Measurements from ENCODE around the gene TIGD7. TPM values are rescaled to one million over a fixed set of nuclear protein-coding genes. Genes with fewer than 3 reads are reported as not detected.

The TIGD7 gene
- polyA plus RNA-seq, 1 experiment: 2.0 TPM

DNA sequence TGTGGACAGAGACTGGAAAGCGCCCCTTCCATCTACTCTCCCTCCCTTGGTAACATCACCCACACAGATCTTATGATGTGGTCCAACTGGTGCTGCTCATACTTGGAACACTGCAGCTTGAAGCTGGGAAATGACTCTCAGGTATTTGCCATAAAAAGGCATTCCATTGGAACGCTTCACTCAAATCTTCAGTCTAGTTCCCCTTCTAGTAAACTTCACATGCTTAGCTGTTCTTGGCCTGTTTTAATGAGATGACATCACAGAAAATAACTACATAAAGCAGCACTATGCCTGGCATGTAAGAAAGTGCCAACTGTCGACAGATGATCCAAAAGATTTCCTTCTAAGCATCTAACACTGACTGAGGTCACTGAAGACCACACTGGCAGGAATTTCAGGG, 12.6 kb downstream of the TIGD7 start:
- ChIA-PET CTCF (no interaction called here), POLR2A (no interaction called here)
- TF ChIP-seq, protein P1, sequence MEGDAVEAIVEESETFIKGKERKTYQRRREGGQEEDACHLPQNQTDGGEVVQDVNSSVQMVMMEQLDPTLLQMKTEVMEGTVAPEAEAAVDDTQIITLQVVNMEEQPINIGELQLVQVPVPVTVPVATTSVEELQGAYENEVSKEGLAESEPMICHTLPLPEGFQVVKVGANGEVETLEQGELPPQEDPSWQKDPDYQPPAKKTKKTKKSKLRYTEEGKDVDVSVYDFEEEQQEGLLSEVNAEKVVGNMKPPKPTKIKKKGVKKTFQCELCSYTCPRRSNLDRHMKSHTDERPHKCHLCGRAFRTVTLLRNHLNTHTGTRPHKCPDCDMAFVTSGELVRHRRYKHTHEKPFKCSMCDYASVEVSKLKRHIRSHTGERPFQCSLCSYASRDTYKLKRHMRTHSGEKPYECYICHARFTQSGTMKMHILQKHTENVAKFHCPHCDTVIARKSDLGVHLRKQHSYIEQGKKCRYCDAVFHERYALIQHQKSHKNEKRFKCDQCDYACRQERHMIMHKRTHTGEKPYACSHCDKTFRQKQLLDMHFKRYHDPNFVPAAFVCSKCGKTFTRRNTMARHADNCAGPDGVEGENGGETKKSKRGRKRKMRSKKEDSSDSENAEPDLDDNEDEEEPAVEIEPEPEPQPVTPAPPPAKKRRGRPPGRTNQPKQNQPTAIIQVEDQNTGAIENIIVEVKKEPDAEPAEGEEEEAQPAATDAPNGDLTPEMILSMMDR (IDR thresholded peaks at IDR 0.05; ENCODE audit: insufficient read depth, low read depth, low read length): no peak
- Histone ChIP-seq H3K27me3 (ENCODE audit: control insufficient read depth, insufficient read depth, low read length) (no peaks in the 10 kb centered on the region), H3K4me3 (ENCODE audit: low read depth, low read length) (no peak overlapping the region), H3K36me3 (ENCODE audit: control insufficient read depth, insufficient read depth, low read length) (peaks cover 31% of the 10 kb centered on the region)
- DNase-seq (ENCODE audit: low read depth): no peak

DNA sequence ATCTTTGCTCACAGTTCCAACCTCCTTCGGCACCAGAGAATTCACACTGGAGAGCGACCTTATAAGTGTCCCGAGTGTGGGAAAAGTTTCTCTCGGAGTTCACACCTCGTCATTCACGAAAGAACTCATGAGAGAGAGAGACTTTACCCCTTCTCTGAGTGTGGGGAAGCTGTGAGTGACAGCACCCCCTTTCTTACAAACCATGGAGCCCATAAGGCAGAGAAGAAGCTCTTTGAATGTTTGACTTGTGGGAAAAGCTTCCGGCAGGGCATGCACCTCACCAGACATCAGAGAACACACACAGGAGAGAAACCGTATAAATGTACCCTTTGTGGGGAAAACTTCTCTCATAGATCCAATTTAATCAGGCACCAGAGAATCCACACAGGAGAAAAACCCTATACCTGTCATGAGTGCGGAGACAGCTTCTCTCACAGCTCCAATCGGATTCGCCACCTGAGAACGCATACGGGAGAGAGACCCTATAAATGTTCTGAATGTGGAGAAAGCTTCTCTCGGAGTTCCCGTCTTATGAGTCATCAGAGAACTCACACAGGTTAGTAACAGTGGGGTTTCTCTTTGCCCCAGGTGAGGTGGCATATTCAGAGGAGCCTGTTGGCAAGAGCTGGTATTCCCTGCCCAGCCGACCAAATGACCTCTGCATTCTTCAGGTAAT, 15.1 kb downstream of the TIGD7 start:
- no peak for DNase-seq (ENCODE audit: low read depth)
- H3K4me3 ChIP-seq (ENCODE audit: low read depth, low read length): no peak overlapping the region
- TF ChIP-seq, protein P1 (IDR thresholded peaks at IDR 0.05; ENCODE audit: insufficient read depth, low read depth, low read length): no peak
- POLR2A ChIA-PET: no interaction called here
- peaks cover 33% of the 10 kb centered on the region for H3K36me3 ChIP-seq (ENCODE audit: control insufficient read depth, insufficient read depth, low read length)
- H3K27me3 ChIP-seq (ENCODE audit: control insufficient read depth, insufficient read depth, low read length): no peaks in the 10 kb centered on the region
- CTCF ChIA-PET: interaction anchor here (1.1 to 1.2 kb wide), 2 partner anchors 16 to 23 kb away, joined by 3 read pairs; no protein-coding TSS in a partner anchor

DNA sequence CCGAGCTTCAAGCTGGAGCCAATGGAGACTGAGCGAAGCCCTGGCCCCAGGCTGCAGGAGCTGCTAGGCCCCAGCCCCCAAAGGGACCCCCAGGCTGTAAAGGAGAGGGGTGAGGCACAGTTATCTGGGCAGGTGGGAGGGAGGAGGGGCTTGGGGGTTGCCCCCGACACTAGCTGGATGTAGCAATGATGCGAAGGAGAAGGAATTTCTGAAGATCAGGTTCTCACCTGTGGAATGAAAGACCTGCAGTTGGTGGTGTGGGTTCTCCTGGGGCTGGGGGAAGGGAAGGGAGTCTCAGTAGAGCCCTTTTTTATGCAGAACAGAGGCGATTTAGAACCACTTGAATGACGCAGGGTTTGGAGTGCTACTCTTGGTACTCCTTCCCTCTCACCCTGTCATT, 20.1 kb downstream of the TIGD7 start:
- CTCF ChIA-PET: no interaction called here
- H3K36me3 ChIP-seq (ENCODE audit: control insufficient read depth, insufficient read depth, low read length): peaks cover 22% of the 10 kb centered on the region

DNA sequence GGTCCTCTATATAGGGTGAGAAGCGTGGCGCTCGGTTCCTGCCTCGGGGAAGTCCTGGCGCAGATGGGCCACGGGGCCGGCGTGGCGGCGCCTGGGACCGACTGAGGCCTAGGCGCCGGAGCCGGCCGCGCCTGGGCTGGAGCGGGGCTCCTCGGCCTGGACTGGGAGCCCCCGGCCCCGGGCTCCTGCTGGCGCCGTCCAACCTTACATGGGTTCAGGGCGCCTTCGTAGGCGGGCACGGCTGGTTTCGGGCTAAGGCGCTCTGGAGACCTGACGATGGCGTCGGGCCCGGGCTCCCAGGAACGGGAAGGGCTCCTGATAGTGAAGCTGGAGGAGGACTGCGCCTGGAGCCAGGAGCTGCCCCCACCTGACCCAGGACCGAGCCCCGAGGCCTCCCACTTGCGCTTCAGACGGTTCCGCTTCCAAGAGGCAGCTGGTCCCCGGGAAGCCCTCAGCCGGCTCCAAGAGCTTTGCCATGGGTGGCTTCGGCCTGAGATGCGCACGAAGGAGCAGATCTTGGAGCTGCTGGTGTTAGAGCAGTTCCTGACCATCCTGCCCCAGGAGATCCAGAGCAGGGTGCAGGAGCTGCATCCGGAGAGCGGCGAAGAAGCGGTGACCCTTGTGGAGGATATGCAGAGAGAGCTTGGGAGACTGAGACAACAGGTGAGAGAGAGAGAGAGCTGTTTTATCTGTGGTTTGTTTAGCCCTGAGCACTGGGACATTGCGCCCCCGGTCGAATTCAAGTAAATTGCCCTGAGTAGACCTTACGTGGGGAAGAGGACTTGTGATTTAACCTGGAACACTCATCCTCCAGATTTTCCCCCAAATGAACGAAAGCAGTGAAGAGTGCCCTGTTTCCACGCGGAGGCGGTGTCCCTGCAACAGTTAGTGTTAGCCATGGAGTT, 21.4 kb downstream of the TIGD7 start:
- peak overlapping the region; percentile 74 for H3K4me3 ChIP-seq (ENCODE audit: low read depth, low read length)
- DNase-seq (ENCODE audit: low read depth): no peak
- TF ChIP-seq, protein P1 (IDR thresholded peaks at IDR 0.05; ENCODE audit: insufficient read depth, low read depth, low read length): no peak
- ChIA-PET POLR2A (no interaction called here), CTCF (interaction anchor here (1.2 to 2.7 kb wide), 5 partner anchors 13 to 21 kb away, joined by 3 to 11 read pairs (median 9); partner anchors contain the start of genes TIGD7 and ZNF75A)
- peaks cover 9% of the 10 kb centered on the region for H3K36me3 ChIP-seq (ENCODE audit: control insufficient read depth, insufficient read depth, low read length)
- H3K27me3 ChIP-seq (ENCODE audit: control insufficient read depth, insufficient read depth, low read length): no peaks in the 10 kb centered on the region

More for the DNA sequence above, 20.1 kb downstream of the TIGD7 start:
- no peaks in the 10 kb centered on the region for H3K27me3 ChIP-seq (ENCODE audit: control insufficient read depth, insufficient read depth, low read length)
- POLR2A ChIA-PET: no interaction called here
- TF ChIP-seq, protein P1 (IDR thresholded peaks at IDR 0.05; ENCODE audit: insufficient read depth, low read depth, low read length): no peak
- no peak for DNase-seq (ENCODE audit: low read depth)
- H3K4me3 ChIP-seq (ENCODE audit: low read depth, low read length): peak overlapping the region; percentile 74; the same call in 1 of the 2 replicates
